PFSK-1 (cell line): ENCODE measurements around the gene PXDN.

ENCODE experiments used
- REST ChIP-seq, 2 experiments: IDR thresholded peaks; 2 replicates each; pipeline versions ENCODE4 v1.6.1 to v1.8.0; 2011 to 2012; ENCODE audit warnings: low read depth in 2 of 2, low read length in 2 of 2, control low read depth in 1 of 2, inconsistent platforms in 1 of 2, mild to moderate bottlenecking in 1 of 2, moderate library complexity in 1 of 2; ENCODE audit not compliant: insufficient read depth in 1 of 2
- SIN3A ChIP-seq: IDR thresholded peaks from 2 replicates; pipeline ENCODE4 v1.6.1; 2012; ENCODE audit warnings: mild to moderate bottlenecking, low read length, moderate library complexity, borderline replicate concordance; ENCODE audit not compliant: insufficient read depth
- TAF1 ChIP-seq: IDR thresholded peaks from 2 replicates; pipeline ENCODE4 v1.6.1; 2012; ENCODE audit warnings: low read length, control low read depth, borderline replicate concordance; ENCODE audit not compliant: insufficient read depth

DNA sequence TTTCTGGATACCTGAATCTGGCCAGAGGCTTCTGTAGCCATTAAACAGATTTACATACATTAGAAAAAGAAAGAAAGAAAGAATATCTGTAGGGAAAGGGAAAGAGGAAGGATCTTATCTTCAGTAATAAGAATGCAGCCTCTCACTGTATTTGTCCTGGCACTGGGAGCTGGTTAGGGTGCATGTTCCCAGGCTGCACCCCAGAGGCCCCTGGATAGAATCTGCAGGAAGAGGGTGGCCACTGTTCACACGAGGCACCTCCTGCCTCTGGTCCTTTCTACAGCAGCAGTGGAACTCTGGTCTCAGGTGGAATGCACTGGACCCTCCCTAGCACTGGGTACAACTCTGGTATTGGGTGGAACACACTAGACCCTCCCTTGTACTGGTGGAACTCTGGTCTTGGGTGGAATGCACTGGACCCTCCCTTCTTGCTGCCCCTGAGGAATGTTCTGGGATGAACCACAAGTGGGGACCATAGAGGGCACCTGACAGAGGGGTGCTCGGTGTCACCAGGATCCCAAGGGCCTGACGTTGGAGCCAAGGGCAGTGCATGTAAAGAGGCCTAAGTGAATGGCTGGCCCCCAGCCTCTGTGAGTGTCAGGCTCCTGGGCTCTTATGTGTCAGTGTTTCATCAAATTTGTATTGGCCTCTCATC, 27.4 kb upstream of the PXDN start:
- TF ChIP-seq TAF1: no peak
- TF ChIP-seq REST (IDR thresholded peaks at IDR 0.05; ENCODE audit: insufficient read depth in 1 of 2, low read depth in 2 of 2, low read length in 2 of 2): no peak
- TF ChIP-seq SIN3A: no peak
